ENCODE data around the gene MAST3. TPM values are rescaled to one million over a fixed set of nuclear protein-coding genes. Genes with fewer than 3 reads are reported as not detected.

MAST3 gene
- total and polyA plus RNA-seq, 4 donors: 4.3 to 10.6 (median 6.7) TPM

- no peak overlapping the region for H3K9ac ChIP-seq (ENCODE audit: low read depth in 1 of 2, low read length in 2 of 2)
- DNase-seq (ENCODE audit: low spot score): no peak
- H3K27me3 ChIP-seq (ENCODE audit: control insufficient read depth in 4 of 4, insufficient read depth in 4 of 4, low read length in 3 of 4): no peaks in the 10 kb centered on the region
- H3K36me3 ChIP-seq (ENCODE audit: control insufficient read depth in 4 of 4, insufficient read depth in 3 of 4, low read depth in 1 of 4, low read length in 3 of 4): no peaks in the 10 kb centered on the region
- TF ChIP-seq ZBTB33 (IDR thresholded peaks at IDR 0.05): no peak
- H3K9me3 ChIP-seq (ENCODE audit: control insufficient read depth in 4 of 4, low read length in 3 of 4): no peaks in the 10 kb centered on the region
- WGBS: 90% methylated on average over 43 of the region's 43 CpGs
- no peak overlapping the region for H3K4me3 ChIP-seq (ENCODE audit: low read depth in 1 of 3, low read length in 3 of 3)
- H3K4me1 ChIP-seq (ENCODE audit: control insufficient read depth in 4 of 4, insufficient read depth in 4 of 4, low read length in 3 of 4): peaks cover 16 to 55% (median 40%) of the 10 kb centered on the region in 4 donors
- no peak overlapping the region for H3K27ac ChIP-seq (ENCODE audit: low read depth in 1 of 2, low read length in 2 of 2)
Observed at GRCh38 chr19:18155095-18156087, 57.8 kb downstream of the MAST3 start.

- WGBS: 92% methylated on average over 6 of the region's 6 CpGs
Observed at GRCh38 chr19:18156268-18156667, 58.7 kb downstream of the MAST3 start.

GRCh38 chr19:18156841-18157464, 59.4 kb downstream of the MAST3 start:
- Histone ChIP-seq H3K27me3 (ENCODE audit: control insufficient read depth in 4 of 4, insufficient read depth in 4 of 4, low read length in 3 of 4) (no peaks in the 10 kb centered on the region), H3K9me3 (ENCODE audit: control insufficient read depth in 4 of 4, low read length in 3 of 4) (no peaks in the 10 kb centered on the region), H3K4me1 (ENCODE audit: control insufficient read depth in 4 of 4, insufficient read depth in 4 of 4, low read length in 3 of 4) (peaks cover 10 to 51% (median 33%) of the 10 kb centered on the region in 4 donors), H3K9ac (ENCODE audit: low read depth in 1 of 2, low read length in 2 of 2) (peak overlapping the region in 1 of 2 donors; percentile 62), H3K27ac (ENCODE audit: low read depth in 1 of 2, low read length in 2 of 2) (peak overlapping the region in 1 of 2 donors; percentile 11), H3K36me3 (ENCODE audit: control insufficient read depth in 4 of 4, insufficient read depth in 3 of 4, low read depth in 1 of 4, low read length in 3 of 4) (no peaks in the 10 kb centered on the region), H3K4me3 (ENCODE audit: low read depth in 1 of 3, low read length in 3 of 3) (no peak overlapping the region)
- no peak for TF ChIP-seq YY1 (IDR thresholded peaks at IDR 0.05)
- TF ChIP-seq NR2F2 (IDR thresholded peaks at IDR 0.05): peak; percentile 52
- WGBS: 38% methylated on average over 22 of the region's 22 CpGs
- DNase-seq (ENCODE audit: low spot score): peak; percentile 97

More at GRCh38 chr19:18156268-18156667, 58.7 kb downstream of the MAST3 start:
- Histone ChIP-seq H3K27me3 (ENCODE audit: control insufficient read depth in 4 of 4, insufficient read depth in 4 of 4, low read length in 3 of 4) (no peaks in the 10 kb centered on the region), H3K9ac (ENCODE audit: low read depth in 1 of 2, low read length in 2 of 2) (no peak overlapping the region), H3K4me1 (ENCODE audit: control insufficient read depth in 4 of 4, insufficient read depth in 4 of 4, low read length in 3 of 4) (peaks cover 16 to 53% (median 34%) of the 10 kb centered on the region in 4 donors), H3K36me3 (ENCODE audit: control insufficient read depth in 4 of 4, insufficient read depth in 3 of 4, low read depth in 1 of 4, low read length in 3 of 4) (no peaks in the 10 kb centered on the region), H3K4me3 (ENCODE audit: low read depth in 1 of 3, low read length in 3 of 3) (no peak overlapping the region), H3K27ac (ENCODE audit: low read depth in 1 of 2, low read length in 2 of 2) (no peak overlapping the region), H3K9me3 (ENCODE audit: control insufficient read depth in 4 of 4, low read length in 3 of 4) (no peaks in the 10 kb centered on the region)
- no peak for DNase-seq (ENCODE audit: low spot score)
- TF ChIP-seq EGR1 (IDR thresholded peaks at IDR 0.05; ENCODE audit: low read depth in 2 of 2) (no peak), MAX (IDR thresholded peaks at IDR 0.05) (no peak), FOXA2 (IDR thresholded peaks at IDR 0.05) (no peak), HNF4G (IDR thresholded peaks at IDR 0.05) (no peak), JUND (IDR thresholded peaks at IDR 0.05) (no peak), RXRA (IDR thresholded peaks at IDR 0.05) (no peak)

Data from liver (tissue), 9 donors.